ENCODE results near the gene GMEB2.

GMEB2 gene

GRCh38 chr20:63598479-63599395 lies 28.2 kb downstream of the GMEB2 start:
- H2BK120ac ChIP-seq (ENCODE audit: insufficient read depth, low read length, poor library complexity): no peak overlapping the region
- no peaks in the 10 kb centered on the region for H3K79me2 ChIP-seq (ENCODE audit: control insufficient read depth, insufficient read depth, low read length, poor library complexity)
- no peak overlapping the region for H4K12ac ChIP-seq (ENCODE audit: low read depth, low read length)
- no peak overlapping the region for H3K4ac ChIP-seq (ENCODE audit: low read depth, low read length)
- DNase-seq: no peak
- no peak overlapping the region for H3K18ac ChIP-seq (ENCODE audit: low read length)
- H3K14ac ChIP-seq (ENCODE audit: low read length): no peak overlapping the region
- no peaks in the 10 kb centered on the region for H3K4me1 ChIP-seq (ENCODE audit: control insufficient read depth in 1 of 2, insufficient read depth in 2 of 2, low read length in 2 of 2)
- no peak overlapping the region for H4K91ac ChIP-seq (ENCODE audit: low read depth, low read length)
- H3K27ac ChIP-seq (ENCODE audit: low read depth, low read length): no peak overlapping the region
- no peaks in the 10 kb centered on the region for H3K79me1 ChIP-seq (ENCODE audit: low read length)
- H2AK5ac ChIP-seq (ENCODE audit: low read length): no peak overlapping the region
- no peak overlapping the region for H3K9ac ChIP-seq (ENCODE audit: low read length)
- H2AFZ ChIP-seq (ENCODE audit: insufficient read depth, low read length, poor library complexity): no peak overlapping the region
- H2BK5ac ChIP-seq (ENCODE audit: low read depth, low read length, poor library complexity): no peak overlapping the region
- no peak overlapping the region for H3K4me3 ChIP-seq (ENCODE audit: low read depth, low read length)
- no peak overlapping the region for H4K8ac ChIP-seq (ENCODE audit: low read depth, low read length)
- no peak overlapping the region for H3K4me2 ChIP-seq (ENCODE audit: low read length)
- H3K9me3 ChIP-seq (ENCODE audit: insufficient read depth, low read depth, low read length): peaks cover 3% of the 10 kb centered on the region
- no peak overlapping the region for H3K23ac ChIP-seq (ENCODE audit: low read length)
- H3K27me3 ChIP-seq (ENCODE audit: insufficient read depth, low read length): no peaks in the 10 kb centered on the region
- no CpG with 5 or more reads among the region's 33 CpGs for WGBS (ENCODE audit: extremely low coverage, insufficient coverage, insufficient read length)
- H3K36me3 ChIP-seq (ENCODE audit: control insufficient read depth in 1 of 2, insufficient read depth in 2 of 2, low read length in 2 of 2): peaks cover 41 to 58% of the 10 kb centered on the region in 2 experiments
- H2BK12ac ChIP-seq (ENCODE audit: low read length): no peak overlapping the region

GRCh38 chr20:63597651-63598478 lies 29.0 kb downstream of the GMEB2 start:
- Histone ChIP-seq H2AFZ (ENCODE audit: insufficient read depth, low read length, poor library complexity) (no peak overlapping the region), H3K79me2 (ENCODE audit: control insufficient read depth, insufficient read depth, low read length, poor library complexity) (no peaks in the 10 kb centered on the region)

GRCh38 chr20:63596423-63596822 lies 30.5 kb downstream of the GMEB2 start:
- H3K27ac ChIP-seq (ENCODE audit: low read depth, low read length): no peak overlapping the region
- no peak overlapping the region for H3K23ac ChIP-seq (ENCODE audit: low read length)
- no peak overlapping the region for H2AFZ ChIP-seq (ENCODE audit: insufficient read depth, low read length, poor library complexity)
- no peak overlapping the region for H3K4me2 ChIP-seq (ENCODE audit: low read length)
- no peak overlapping the region for H3K9ac ChIP-seq (ENCODE audit: low read length)
- no peak overlapping the region for H2BK12ac ChIP-seq (ENCODE audit: low read length)
- no peaks in the 10 kb centered on the region for H3K79me2 ChIP-seq (ENCODE audit: control insufficient read depth, insufficient read depth, low read length, poor library complexity)
- H3K18ac ChIP-seq (ENCODE audit: low read length): no peak overlapping the region
- no peaks in the 10 kb centered on the region for H3K4me1 ChIP-seq (ENCODE audit: control insufficient read depth in 1 of 2, insufficient read depth in 2 of 2, low read length in 2 of 2)
- WGBS (ENCODE audit: extremely low coverage, insufficient coverage, insufficient read length): no CpG with 5 or more reads among the region's 6 CpGs
- no peak overlapping the region for H2BK120ac ChIP-seq (ENCODE audit: insufficient read depth, low read length, poor library complexity)
- H2BK5ac ChIP-seq (ENCODE audit: low read depth, low read length, poor library complexity): no peak overlapping the region
- H3K79me1 ChIP-seq (ENCODE audit: low read length): no peaks in the 10 kb centered on the region
- peaks cover 52 to 63% of the 10 kb centered on the region in 2 experiments for H3K36me3 ChIP-seq (ENCODE audit: control insufficient read depth in 1 of 2, insufficient read depth in 2 of 2, low read length in 2 of 2)
- H2AK5ac ChIP-seq (ENCODE audit: low read length): no peak overlapping the region
- no peak for DNase-seq
- H3K4me3 ChIP-seq (ENCODE audit: low read depth, low read length): no peak overlapping the region
- H4K91ac ChIP-seq (ENCODE audit: low read depth, low read length): no peak overlapping the region
- peaks cover 3% of the 10 kb centered on the region for H3K9me3 ChIP-seq (ENCODE audit: insufficient read depth, low read depth, low read length)
- no peak overlapping the region for H3K14ac ChIP-seq (ENCODE audit: low read length)
- H4K8ac ChIP-seq (ENCODE audit: low read depth, low read length): no peak overlapping the region
- no peaks in the 10 kb centered on the region for H3K27me3 ChIP-seq (ENCODE audit: insufficient read depth, low read length)
- H4K12ac ChIP-seq (ENCODE audit: low read depth, low read length): no peak overlapping the region
- H3K4ac ChIP-seq (ENCODE audit: low read depth, low read length): no peak overlapping the region

More at GRCh38 chr20:63597651-63598478, 29.0 kb downstream of the GMEB2 start:
- Histone ChIP-seq H2BK5ac (ENCODE audit: low read depth, low read length, poor library complexity) (no peak overlapping the region), H3K4me3 (ENCODE audit: low read depth, low read length) (no peak overlapping the region), H3K18ac (ENCODE audit: low read length) (no peak overlapping the region), H3K23ac (ENCODE audit: low read length) (no peak overlapping the region), H3K36me3 (ENCODE audit: control insufficient read depth in 1 of 2, insufficient read depth in 2 of 2, low read length in 2 of 2) (peaks cover 48 to 64% of the 10 kb centered on the region in 2 experiments), H3K9ac (ENCODE audit: low read length) (no peak overlapping the region), H3K27ac (ENCODE audit: low read depth, low read length) (no peak overlapping the region), H3K14ac (ENCODE audit: low read length) (no peak overlapping the region), H3K9me3 (ENCODE audit: insufficient read depth, low read depth, low read length) (peaks cover 3% of the 10 kb centered on the region), H2BK120ac (ENCODE audit: insufficient read depth, low read length, poor library complexity) (no peak overlapping the region), H4K91ac (ENCODE audit: low read depth, low read length) (no peak overlapping the region), H2AK5ac (ENCODE audit: low read length) (no peak overlapping the region), H3K4ac (ENCODE audit: low read depth, low read length) (no peak overlapping the region), H3K27me3 (ENCODE audit: insufficient read depth, low read length) (no peaks in the 10 kb centered on the region), H3K4me2 (ENCODE audit: low read length) (no peak overlapping the region), H3K79me1 (ENCODE audit: low read length) (no peaks in the 10 kb centered on the region), H4K8ac (ENCODE audit: low read depth, low read length) (no peak overlapping the region), H4K12ac (ENCODE audit: low read depth, low read length) (no peak overlapping the region), H3K4me1 (ENCODE audit: control insufficient read depth in 1 of 2, insufficient read depth in 2 of 2, low read length in 2 of 2) (no peaks in the 10 kb centered on the region), H2BK12ac (ENCODE audit: low read length) (no peak overlapping the region)
- DNase-seq: peak; percentile 71 to 83
- no CpG with 5 or more reads among the region's 23 CpGs for WGBS (ENCODE audit: extremely low coverage, insufficient coverage, insufficient read length)

GRCh38 chr20:63595416-63596127 lies 31.3 kb downstream of the GMEB2 start:
- no peaks in the 10 kb centered on the region for H3K27me3 ChIP-seq (ENCODE audit: insufficient read depth, low read length)
- no peak overlapping the region for H2BK120ac ChIP-seq (ENCODE audit: insufficient read depth, low read length, poor library complexity)
- H2AFZ ChIP-seq (ENCODE audit: insufficient read depth, low read length, poor library complexity): no peak overlapping the region
- no peak overlapping the region for H3K18ac ChIP-seq (ENCODE audit: low read length)
- H4K91ac ChIP-seq (ENCODE audit: low read depth, low read length): no peak overlapping the region
- H3K9me3 ChIP-seq (ENCODE audit: insufficient read depth, low read depth, low read length): peaks cover 1% of the 10 kb centered on the region
- no peak overlapping the region for H3K9ac ChIP-seq (ENCODE audit: low read length)
- H3K23ac ChIP-seq (ENCODE audit: low read length): no peak overlapping the region
- no peaks in the 10 kb centered on the region for H3K79me2 ChIP-seq (ENCODE audit: control insufficient read depth, insufficient read depth, low read length, poor library complexity)
- no peak overlapping the region for H4K12ac ChIP-seq (ENCODE audit: low read depth, low read length)
- no peaks in the 10 kb centered on the region for H3K79me1 ChIP-seq (ENCODE audit: low read length)
- peaks cover 56 to 65% of the 10 kb centered on the region in 2 experiments for H3K36me3 ChIP-seq (ENCODE audit: control insufficient read depth in 1 of 2, insufficient read depth in 2 of 2, low read length in 2 of 2)
- no peak overlapping the region for H3K14ac ChIP-seq (ENCODE audit: low read length)
- H3K4me1 ChIP-seq (ENCODE audit: control insufficient read depth in 1 of 2, insufficient read depth in 2 of 2, low read length in 2 of 2): no peaks in the 10 kb centered on the region
- DNase-seq: no peak
- H3K4me2 ChIP-seq (ENCODE audit: low read length): no peak overlapping the region
- no peak overlapping the region for H3K4me3 ChIP-seq (ENCODE audit: low read depth, low read length)
- no peak overlapping the region for H3K27ac ChIP-seq (ENCODE audit: low read depth, low read length)
- H4K8ac ChIP-seq (ENCODE audit: low read depth, low read length): no peak overlapping the region
- no peak overlapping the region for H2BK12ac ChIP-seq (ENCODE audit: low read length)
- no peak overlapping the region for H3K4ac ChIP-seq (ENCODE audit: low read depth, low read length)
- H2AK5ac ChIP-seq (ENCODE audit: low read length): no peak overlapping the region
- no peak overlapping the region for H2BK5ac ChIP-seq (ENCODE audit: low read depth, low read length, poor library complexity)
- WGBS (ENCODE audit: extremely low coverage, insufficient coverage, insufficient read length): no CpG with 5 or more reads among the region's 30 CpGs
